DMS153 treated with DMSO at 0.1 percent for 48 hours (cell line): Measurements from ENCODE around the gene PHLDA1.
A peak's percentile ranks its signal among the peaks of the same experiment; 100 is the strongest.

Experiments used
- DNase-seq: peaks from one replicate; lab custom pipeline; 2025; ENCODE audit not compliant: unreplicated experiment; lab: John Stamatoyannopoulos, UW

PHLDA1 gene

GRCh38 chr12:76031414-76032042 is at the start of gene PHLDA1:
PHLDA1 (minus strand) TSS chr12:76031776.
- peak; percentile 86 for DNase-seq

- no peak for DNase-seq
Observed at GRCh38 chr12:76080729-76081415, 49.3 kb upstream of the PHLDA1 start.

GRCh38 chr12:76080017-76080728 is 48.6 kb upstream of the PHLDA1 start:
- peak; percentile 29 for DNase-seq

GRCh38 chr12:76078748-76079147 is 47.2 kb upstream of the PHLDA1 start:
- DNase-seq = no peak

- DNase-seq = no peak
Observed at GRCh38 chr12:76075448-76075847, 43.9 kb upstream of the PHLDA1 start.

- no peak for DNase-seq
Observed at GRCh38 chr12:76074701-76075336, 43.2 kb upstream of the PHLDA1 start.

GRCh38 chr12:76073561-76073960 is 42.0 kb upstream of the PHLDA1 start:
- DNase-seq = no peak

GRCh38 chr12:76072568-76072967 is 41.0 kb upstream of the PHLDA1 start:
- DNase-seq = no peak

GRCh38 chr12:76069339-76069738 is 37.8 kb upstream of the PHLDA1 start:
- DNase-seq = no peak

GRCh38 chr12:76065917-76066316 is 34.3 kb upstream of the PHLDA1 start:
- no peak for DNase-seq

- no peak for DNase-seq
Observed at GRCh38 chr12:76064904-76065303, 33.3 kb upstream of the PHLDA1 start.

GRCh38 chr12:76060111-76060510 is 28.5 kb upstream of the PHLDA1 start:
- DNase-seq = no peak

- DNase-seq = no peak
Observed at GRCh38 chr12:76057326-76057725, 25.8 kb upstream of the PHLDA1 start.

GRCh38 chr12:76055393-76055792 is 23.8 kb upstream of the PHLDA1 start:
- no peak for DNase-seq

- DNase-seq = no peak
Observed at GRCh38 chr12:76049575-76050251, 18.1 kb upstream of the PHLDA1 start.

- DNase-seq = no peak
Observed at GRCh38 chr12:76047742-76048141, 16.2 kb upstream of the PHLDA1 start.

- DNase-seq = no peak
Observed at GRCh38 chr12:76047060-76047459, 15.5 kb upstream of the PHLDA1 start.

- no peak for DNase-seq
Observed at GRCh38 chr12:76043377-76043776, 11.8 kb upstream of the PHLDA1 start.

GRCh38 chr12:76042147-76042546 is 10.6 kb upstream of the PHLDA1 start:
- DNase-seq = no peak

- no peak for DNase-seq
Observed at GRCh38 chr12:76041406-76041805, 9.8 kb upstream of the PHLDA1 start.

GRCh38 chr12:76040461-76040860 is 8.9 kb upstream of the PHLDA1 start:
- no peak for DNase-seq
